Mesothelial cell of epicardium (in vitro differentiated cells): ENCODE results near the gene NUBP1. TPM values are rescaled to one million over a fixed set of nuclear protein-coding genes. Genes with fewer than 3 reads are reported as not detected.

Source experiments
- DNase-seq, 2 experiments: peaks; one replicate each; pipeline ENCODE4 v3.0.0; 2021; ENCODE audit warnings: low spot score in 2 of 2; ENCODE audit not compliant: unreplicated experiment in 2 of 2
- H3K27ac Mint-ChIP-seq: 2 replicates; pipeline ENCODE4 v1.8.0; 2021; ENCODE audit warnings: mixed read lengths
- H3K27me3 Mint-ChIP-seq: 2 replicates; pipeline ENCODE4 v1.8.0; 2021; ENCODE audit warnings: low read depth, mixed read lengths
- H3K36me3 Mint-ChIP-seq: 2 replicates; pipeline ENCODE4 v1.8.0; 2021; ENCODE audit warnings: mixed read lengths
- H3K4me1 Mint-ChIP-seq: 2 replicates; pipeline ENCODE4 v1.8.0; 2021; ENCODE audit warnings: mixed read lengths
- H3K4me3 Mint-ChIP-seq: 2 replicates; pipeline ENCODE4 v1.8.0; 2021; ENCODE audit warnings: mild to moderate bottlenecking, moderate library complexity, mixed read lengths
- H3K9me3 Mint-ChIP-seq: 2 replicates; pipeline ENCODE4 v1.8.0; 2021; ENCODE audit warnings: mixed read lengths
- CTCF ChIP-seq: fragments of 200-600 bp; sonication (generic); IDR thresholded peaks from one replicate; pipeline ENCODE4 v1.5.0; 2021; ENCODE audit warnings: antibody characterized with exemption; ENCODE audit not compliant: unreplicated experiment
- total RNA-seq: library from RNA; stranded (reverse); gene quantifications from 3 replicates; pipeline ENCODE4 v1.2.1, GENCODE V29; 2021

NUBP1 gene
- total RNA-seq, 1 donor from 2014 or later: 18.1 TPM

GRCh38 chr16:10808218-10808617 lies 64.6 kb downstream of the NUBP1 start:
- H3K4me1 Mint-ChIP-seq: peaks cover 6% of the 10 kb centered on the region
- H3K27ac Mint-ChIP-seq: no peak overlapping the region
- DNase-seq: no peak
- H3K9me3 Mint-ChIP-seq: peaks cover 9% of the 10 kb centered on the region
- peaks cover 10% of the 10 kb centered on the region for H3K36me3 Mint-ChIP-seq
- H3K4me3 Mint-ChIP-seq: no peak overlapping the region
- no peak for TF ChIP-seq CTCF
- no peaks in the 10 kb centered on the region for H3K27me3 Mint-ChIP-seq

GRCh38 chr16:10808850-10809249 lies 65.2 kb downstream of the NUBP1 start:
- TF ChIP-seq CTCF: no peak
- Mint-ChIP-seq H3K4me1 (peaks cover 6% of the 10 kb centered on the region), H3K27me3 (no peaks in the 10 kb centered on the region), H3K36me3 (peaks cover 10% of the 10 kb centered on the region), H3K9me3 (peaks cover 9% of the 10 kb centered on the region), H3K4me3 (no peak overlapping the region), H3K27ac (no peak overlapping the region)
- no peak for DNase-seq

- Mint-ChIP-seq H3K27ac (no peak overlapping the region), H3K4me1 (peaks cover 6% of the 10 kb centered on the region), H3K36me3 (peaks cover 10% of the 10 kb centered on the region), H3K9me3 (peaks cover 9% of the 10 kb centered on the region), H3K4me3 (no peak overlapping the region), H3K27me3 (no peaks in the 10 kb centered on the region)
- no peak for DNase-seq
- no peak for TF ChIP-seq CTCF
These were observed 66.1 kb downstream of the NUBP1 start for GRCh38 chr16:10809706-10810105.

GRCh38 chr16:10812312-10813098 lies 68.9 kb downstream of the NUBP1 start:
- Mint-ChIP-seq H3K27ac (no peak overlapping the region), H3K4me1 (peaks cover under 1% of the 10 kb centered on the region), H3K27me3 (peaks cover under 1% of the 10 kb centered on the region), H3K36me3 (peaks cover 10% of the 10 kb centered on the region), H3K9me3 (peaks cover 9% of the 10 kb centered on the region), H3K4me3 (no peak overlapping the region)
- peak; percentile 17 for TF ChIP-seq CTCF
- no peak for DNase-seq

- H3K36me3 Mint-ChIP-seq: peaks cover 10% of the 10 kb centered on the region
- H3K4me3 Mint-ChIP-seq: no peak overlapping the region
- no peak for TF ChIP-seq CTCF
- H3K27me3 Mint-ChIP-seq: peaks cover 4% of the 10 kb centered on the region
- no peak for DNase-seq
- H3K4me1 Mint-ChIP-seq: peaks cover 5% of the 10 kb centered on the region
- H3K27ac Mint-ChIP-seq: no peak overlapping the region
- peaks cover 9% of the 10 kb centered on the region for H3K9me3 Mint-ChIP-seq
These were observed 69.4 kb downstream of the NUBP1 start for GRCh38 chr16:10813099-10813455.
